Measurements from ENCODE around the gene IFITM2. TPM values are rescaled to one million over a fixed set of nuclear protein-coding genes. Genes with fewer than 3 reads are reported as not detected.

The IFITM2 gene
- total RNA-seq, 1 experiment from 2014 or later: 4.2 TPM

- Histone ChIP-seq H2AFZ (no peak overlapping the region), H3K27ac (no peak overlapping the region), H3K4me3 (no peak overlapping the region), H3K4me2 (no peak overlapping the region), H3K27me3 (ENCODE audit: insufficient read depth, low read depth) (no peaks in the 10 kb centered on the region), H3K4me1 (replicated peaks; ENCODE audit: insufficient read depth) (no peaks in the 10 kb centered on the region), H3K9me3 (ENCODE audit: insufficient read depth, low read depth) (no peaks in the 10 kb centered on the region), H3K79me2 (ENCODE audit: low read depth) (no peaks in the 10 kb centered on the region), H3K9me2 (ENCODE audit: insufficient read depth) (no peaks in the 10 kb centered on the region), H3F3A (ENCODE audit: insufficient read depth, low read depth) (no peaks in the 10 kb centered on the region), H3K36me3 (ENCODE audit: low read depth) (no peaks in the 10 kb centered on the region), H4K20me1 (ENCODE audit: insufficient read depth) (no peaks in the 10 kb centered on the region)
- DNase-seq: no peak
- intact Hi-C loops (cut with micrococcal nuclease; ENCODE audit: unreplicated experiment): no loop called here
- ChIA-PET CTCF (no interaction called here), POLR2A (ENCODE audit: unreplicated experiment) (no interaction called here)
- TF ChIP-seq, protein P1, sequence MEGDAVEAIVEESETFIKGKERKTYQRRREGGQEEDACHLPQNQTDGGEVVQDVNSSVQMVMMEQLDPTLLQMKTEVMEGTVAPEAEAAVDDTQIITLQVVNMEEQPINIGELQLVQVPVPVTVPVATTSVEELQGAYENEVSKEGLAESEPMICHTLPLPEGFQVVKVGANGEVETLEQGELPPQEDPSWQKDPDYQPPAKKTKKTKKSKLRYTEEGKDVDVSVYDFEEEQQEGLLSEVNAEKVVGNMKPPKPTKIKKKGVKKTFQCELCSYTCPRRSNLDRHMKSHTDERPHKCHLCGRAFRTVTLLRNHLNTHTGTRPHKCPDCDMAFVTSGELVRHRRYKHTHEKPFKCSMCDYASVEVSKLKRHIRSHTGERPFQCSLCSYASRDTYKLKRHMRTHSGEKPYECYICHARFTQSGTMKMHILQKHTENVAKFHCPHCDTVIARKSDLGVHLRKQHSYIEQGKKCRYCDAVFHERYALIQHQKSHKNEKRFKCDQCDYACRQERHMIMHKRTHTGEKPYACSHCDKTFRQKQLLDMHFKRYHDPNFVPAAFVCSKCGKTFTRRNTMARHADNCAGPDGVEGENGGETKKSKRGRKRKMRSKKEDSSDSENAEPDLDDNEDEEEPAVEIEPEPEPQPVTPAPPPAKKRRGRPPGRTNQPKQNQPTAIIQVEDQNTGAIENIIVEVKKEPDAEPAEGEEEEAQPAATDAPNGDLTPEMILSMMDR (conservative IDR thresholded peaks at IDR 0.05): no peak
- TF ChIP-seq EZH2 (IDR thresholded peaks at IDR 0.05; ENCODE audit: low read depth): no peak
- BruUV-seq (replicated peaks): no TSS peak
Measured at GRCh38 chr11:294780-295179, 12.8 kb upstream of the IFITM2 start.

DNA sequence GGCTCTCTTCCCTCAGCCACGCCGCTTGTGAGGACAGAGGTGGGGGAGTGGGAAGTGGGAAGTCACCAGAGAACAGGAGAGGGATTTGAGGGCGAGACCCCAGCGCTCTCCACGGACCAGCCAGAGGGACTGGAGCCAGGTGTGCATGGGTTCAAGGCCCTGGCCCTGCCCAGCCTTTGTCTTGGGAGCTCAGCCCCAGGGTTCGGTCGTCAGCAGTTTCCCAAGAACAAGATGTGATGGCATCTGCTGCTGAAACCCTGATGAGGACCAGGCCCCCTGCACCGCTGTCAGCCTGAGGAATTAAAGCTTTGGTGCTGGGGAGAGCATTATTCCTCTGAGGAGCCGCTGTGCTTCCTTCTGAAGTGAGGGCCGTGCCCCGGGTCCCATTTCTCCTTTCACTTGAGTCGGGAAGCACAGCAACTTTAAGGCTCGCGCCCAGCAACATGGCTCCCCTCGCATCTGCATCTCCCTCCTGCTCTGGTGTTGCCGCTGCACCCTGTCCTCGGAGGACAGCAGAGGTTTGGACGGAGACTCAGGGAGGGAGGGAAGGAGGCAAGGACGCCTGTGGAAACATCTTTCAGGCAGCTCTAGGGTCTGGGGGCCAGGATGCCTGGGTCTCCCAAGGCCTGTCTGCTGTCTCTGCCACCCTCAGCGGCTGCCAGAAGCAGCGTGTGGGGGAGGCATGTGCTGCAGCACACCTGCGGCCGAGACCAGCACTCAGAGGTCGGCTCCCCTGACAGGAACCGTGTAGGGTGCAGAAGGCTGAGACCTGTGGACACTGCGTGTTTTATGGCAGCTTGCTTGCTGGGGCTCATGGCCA lies 12.1 kb upstream of the IFITM2 start:
- H2AFZ ChIP-seq: no peak overlapping the region
- no peaks in the 10 kb centered on the region for H3K27me3 ChIP-seq (ENCODE audit: insufficient read depth, low read depth)
- TF ChIP-seq EZH2 (IDR thresholded peaks at IDR 0.05; ENCODE audit: low read depth): no peak
- TF ChIP-seq, protein P1 (conservative IDR thresholded peaks at IDR 0.05): no peak
- DNase-seq: no peak
- no peaks in the 10 kb centered on the region for H3K4me1 ChIP-seq (replicated peaks; ENCODE audit: insufficient read depth)
- no peak overlapping the region for H3K4me2 ChIP-seq
- ChIA-PET POLR2A (ENCODE audit: unreplicated experiment) (no interaction called here), CTCF (no interaction called here)
- H3K79me2 ChIP-seq (ENCODE audit: low read depth): no peaks in the 10 kb centered on the region
- no TSS peak for BruUV-seq (replicated peaks)
- no peaks in the 10 kb centered on the region for H3K9me2 ChIP-seq (ENCODE audit: insufficient read depth)
- no peaks in the 10 kb centered on the region for H3K36me3 ChIP-seq (ENCODE audit: low read depth)
- no peaks in the 10 kb centered on the region for H3F3A ChIP-seq (ENCODE audit: insufficient read depth, low read depth)
- intact Hi-C loops (cut with micrococcal nuclease; ENCODE audit: unreplicated experiment): no loop called here
- no peak overlapping the region for H3K4me3 ChIP-seq
- H3K27ac ChIP-seq: no peak overlapping the region
- H3K9me3 ChIP-seq (ENCODE audit: insufficient read depth, low read depth): no peaks in the 10 kb centered on the region
- no peaks in the 10 kb centered on the region for H4K20me1 ChIP-seq (ENCODE audit: insufficient read depth)

DNA sequence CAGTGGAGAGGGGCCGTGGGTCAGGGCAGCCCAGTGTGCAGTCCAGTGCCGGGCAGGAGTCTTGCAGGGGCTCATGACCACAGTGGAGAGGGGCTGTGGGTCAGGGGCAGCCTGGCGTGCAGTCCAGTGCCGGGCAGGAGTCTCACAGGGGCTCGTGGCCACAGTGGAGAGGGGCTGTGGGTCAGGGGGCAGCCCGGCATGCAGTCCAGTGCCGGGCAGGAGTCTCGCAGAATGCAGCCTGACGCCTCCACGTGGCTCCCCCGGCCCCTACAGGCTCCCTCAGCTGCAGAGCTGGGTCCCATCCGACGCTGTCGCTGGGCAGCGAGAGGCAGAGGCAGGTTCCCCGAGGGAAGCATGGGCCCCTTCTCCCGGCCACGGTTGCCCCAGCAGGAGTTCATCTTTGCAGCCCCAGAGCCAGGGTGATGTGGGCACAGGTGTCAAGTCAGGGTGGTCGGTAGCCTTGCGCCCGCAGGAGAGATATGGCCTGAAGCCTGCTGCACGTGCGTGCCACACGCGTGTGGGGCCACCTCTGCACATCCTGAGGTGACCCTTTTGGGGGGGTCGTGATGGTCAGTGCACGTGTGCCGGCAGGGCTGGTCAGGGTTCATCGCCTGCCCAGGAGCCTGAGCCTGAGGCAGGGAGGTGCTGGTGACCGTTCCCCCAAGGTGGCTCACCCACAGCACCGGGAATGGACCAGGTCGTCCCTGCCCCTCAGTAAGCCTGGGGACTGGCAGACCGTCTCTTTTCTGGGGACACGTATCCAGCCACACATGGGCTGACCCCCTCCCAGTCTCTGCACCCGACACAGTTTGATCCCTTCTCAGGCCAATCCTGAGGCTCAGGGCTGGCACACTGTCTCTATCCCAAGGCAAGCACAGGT lies 11.2 kb upstream of the IFITM2 start:
- Histone ChIP-seq H3K4me2 (no peak overlapping the region), H3K27me3 (ENCODE audit: insufficient read depth, low read depth) (no peaks in the 10 kb centered on the region), H3K4me1 (replicated peaks; ENCODE audit: insufficient read depth) (no peaks in the 10 kb centered on the region), H3K4me3 (no peak overlapping the region), H3K79me2 (ENCODE audit: low read depth) (no peaks in the 10 kb centered on the region), H3K27ac (no peak overlapping the region), H3F3A (ENCODE audit: insufficient read depth, low read depth) (no peaks in the 10 kb centered on the region), H2AFZ (no peak overlapping the region), H3K9me2 (ENCODE audit: insufficient read depth) (no peaks in the 10 kb centered on the region), H3K36me3 (ENCODE audit: low read depth) (no peaks in the 10 kb centered on the region), H4K20me1 (ENCODE audit: insufficient read depth) (no peaks in the 10 kb centered on the region), H3K9me3 (ENCODE audit: insufficient read depth, low read depth) (no peaks in the 10 kb centered on the region)
- POLR2A ChIA-PET (ENCODE audit: unreplicated experiment): no interaction called here
- CTCF ChIA-PET: no interaction called here
- intact Hi-C loops (cut with micrococcal nuclease; ENCODE audit: unreplicated experiment): no loop called here
- TF ChIP-seq, protein P1 (conservative IDR thresholded peaks at IDR 0.05): no peak
- no peak for TF ChIP-seq EZH2 (IDR thresholded peaks at IDR 0.05; ENCODE audit: low read depth)
- DNase-seq: no peak
- no TSS peak for BruUV-seq (replicated peaks)

All from PC-9 (cell line).